ENCODE measurements around the gene PPP1R13L. TPM values are rescaled to one million over a fixed set of nuclear protein-coding genes. Genes with fewer than 3 reads are reported as not detected.

Gene PPP1R13L
- total RNA-seq, 1 donor from 2014 or later, result 56.7 TPM

DNA sequence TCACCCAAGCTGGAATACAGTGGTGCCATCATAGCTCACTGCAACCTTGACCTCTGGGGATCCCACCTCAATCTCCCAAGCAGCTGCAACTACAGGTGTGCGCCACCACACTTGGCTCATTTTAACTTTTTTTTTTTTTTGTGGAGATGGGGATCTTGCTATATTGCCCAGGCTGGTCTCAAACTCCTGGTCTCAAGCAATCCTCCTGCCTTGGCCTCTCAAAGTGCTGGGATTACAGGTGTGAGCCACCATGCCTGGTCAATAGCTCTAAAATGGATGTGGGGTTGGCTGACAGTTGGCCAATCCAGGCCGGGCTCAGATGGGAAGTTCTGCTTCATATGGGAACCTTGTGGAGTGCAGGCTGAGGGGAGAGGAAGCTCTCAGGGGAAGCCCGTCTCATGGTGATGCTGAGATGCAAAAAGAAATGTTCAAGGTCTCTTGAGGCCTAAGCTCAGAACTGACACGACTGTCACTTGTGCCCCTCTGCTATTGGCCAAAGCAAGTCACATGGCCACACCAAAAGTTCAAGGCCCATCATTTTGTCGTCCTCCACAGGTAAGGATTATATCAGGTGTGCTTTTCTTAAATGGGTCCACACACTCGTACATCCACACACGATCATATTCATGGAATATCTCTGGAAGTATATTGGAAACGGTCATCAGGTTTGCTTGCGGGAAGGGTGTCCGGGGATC is 71.1 kb downstream of the PPP1R13L start:
- H2AFZ ChIP-seq (ENCODE audit: low read depth, low read length), result no peak overlapping the region
- Mint-ChIP-seq H3K27me3 (ENCODE audit: low read depth, unreplicated experiment) (peaks cover 10% of the 10 kb centered on the region), H3K36me3 (ENCODE audit: low read depth, unreplicated experiment) (no peaks in the 10 kb centered on the region)

DNA sequence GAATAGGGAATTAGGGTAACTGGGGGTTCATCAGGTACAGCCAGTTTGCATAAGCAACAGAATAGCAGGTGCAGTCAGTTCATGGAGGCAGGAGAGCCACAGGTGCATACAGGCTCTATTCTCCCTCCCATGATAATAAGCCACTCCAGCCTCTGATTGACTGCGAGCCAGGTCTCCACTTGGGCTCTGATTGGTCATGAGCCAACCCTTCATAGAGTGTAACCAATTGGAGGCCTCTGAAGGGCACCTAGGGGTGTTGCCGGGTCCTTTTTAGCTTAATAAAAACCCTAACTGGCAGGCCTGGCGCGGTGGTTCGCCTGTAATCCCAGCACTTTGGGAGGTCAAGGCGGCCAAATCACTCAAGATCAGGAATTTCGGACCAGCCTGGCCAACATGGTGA is 73.5 kb downstream of the PPP1R13L start:
- Histone ChIP-seq H3K4me2 (ENCODE audit: low read length) (no peak overlapping the region), H3K9me3 (ENCODE audit: insufficient read depth, low read depth, low read length) (no peaks in the 10 kb centered on the region), H3K4me3 (ENCODE audit: insufficient read depth, low read depth, low read length) (no peak overlapping the region), H3K27me3 (ENCODE audit: insufficient read depth, low read length) (no peaks in the 10 kb centered on the region), H3K4me1 (ENCODE audit: insufficient read depth, low read length) (peaks cover under 1% of the 10 kb centered on the region), H2AFZ (ENCODE audit: low read depth, low read length) (no peak overlapping the region), H4K20me1 (ENCODE audit: insufficient read depth, low read length) (no peaks in the 10 kb centered on the region), H3K36me3 (ENCODE audit: insufficient read depth, low read length) (no peaks in the 10 kb centered on the region), H3K79me2 (ENCODE audit: insufficient read depth, low read length) (no peaks in the 10 kb centered on the region), H3K9ac (ENCODE audit: low read length) (no peak overlapping the region), H3K27ac (ENCODE audit: low read depth, low read length) (no peak overlapping the region)
- Mint-ChIP-seq H3K4me3 (ENCODE audit: unreplicated experiment) (no peak overlapping the region), H3K27me3 (ENCODE audit: low read depth, unreplicated experiment) (peaks cover 9% of the 10 kb centered on the region), H3K9me3 (ENCODE audit: unreplicated experiment) (peaks cover 3% of the 10 kb centered on the region), H3K27ac (ENCODE audit: unreplicated experiment) (no peak overlapping the region), H3K36me3 (ENCODE audit: low read depth, unreplicated experiment) (no peaks in the 10 kb centered on the region), H3K4me1 (ENCODE audit: low read depth, unreplicated experiment) (no peaks in the 10 kb centered on the region)
- TF ChIP-seq, protein P1, sequence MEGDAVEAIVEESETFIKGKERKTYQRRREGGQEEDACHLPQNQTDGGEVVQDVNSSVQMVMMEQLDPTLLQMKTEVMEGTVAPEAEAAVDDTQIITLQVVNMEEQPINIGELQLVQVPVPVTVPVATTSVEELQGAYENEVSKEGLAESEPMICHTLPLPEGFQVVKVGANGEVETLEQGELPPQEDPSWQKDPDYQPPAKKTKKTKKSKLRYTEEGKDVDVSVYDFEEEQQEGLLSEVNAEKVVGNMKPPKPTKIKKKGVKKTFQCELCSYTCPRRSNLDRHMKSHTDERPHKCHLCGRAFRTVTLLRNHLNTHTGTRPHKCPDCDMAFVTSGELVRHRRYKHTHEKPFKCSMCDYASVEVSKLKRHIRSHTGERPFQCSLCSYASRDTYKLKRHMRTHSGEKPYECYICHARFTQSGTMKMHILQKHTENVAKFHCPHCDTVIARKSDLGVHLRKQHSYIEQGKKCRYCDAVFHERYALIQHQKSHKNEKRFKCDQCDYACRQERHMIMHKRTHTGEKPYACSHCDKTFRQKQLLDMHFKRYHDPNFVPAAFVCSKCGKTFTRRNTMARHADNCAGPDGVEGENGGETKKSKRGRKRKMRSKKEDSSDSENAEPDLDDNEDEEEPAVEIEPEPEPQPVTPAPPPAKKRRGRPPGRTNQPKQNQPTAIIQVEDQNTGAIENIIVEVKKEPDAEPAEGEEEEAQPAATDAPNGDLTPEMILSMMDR (IDR thresholded peaks at IDR 0.05; ENCODE audit: insufficient read depth, low read depth, low read length), result no peak
- no peak for TF ChIP-seq EZH2 (IDR thresholded peaks at IDR 0.05; ENCODE audit: insufficient read depth, low read length)
- DNase-seq (ENCODE audit: low read depth) (no peak), FAIRE-seq (no peak)

More for the DNA sequence above, 71.1 kb downstream of the PPP1R13L start:
- DNase-seq (ENCODE audit: low read depth) (no peak), FAIRE-seq (no peak)
- no peak overlapping the region for H3K27ac ChIP-seq (ENCODE audit: low read depth, low read length)
- H3K4me2 ChIP-seq (ENCODE audit: low read length), result no peak overlapping the region
- H4K20me1 ChIP-seq (ENCODE audit: insufficient read depth, low read length), result no peaks in the 10 kb centered on the region
- no peak overlapping the region for H3K27ac Mint-ChIP-seq (ENCODE audit: unreplicated experiment)
- no peaks in the 10 kb centered on the region for H3K9me3 ChIP-seq (ENCODE audit: insufficient read depth, low read depth, low read length)
- H3K36me3 ChIP-seq (ENCODE audit: insufficient read depth, low read length), result no peaks in the 10 kb centered on the region
- no peaks in the 10 kb centered on the region for H3K79me2 ChIP-seq (ENCODE audit: insufficient read depth, low read length)
- H3K4me1 ChIP-seq (ENCODE audit: insufficient read depth, low read length), result no peaks in the 10 kb centered on the region
- H3K9ac ChIP-seq (ENCODE audit: low read length), result no peak overlapping the region
- H3K4me1 Mint-ChIP-seq (ENCODE audit: low read depth, unreplicated experiment), result no peaks in the 10 kb centered on the region
- no peaks in the 10 kb centered on the region for H3K27me3 ChIP-seq (ENCODE audit: insufficient read depth, low read length)
- H3K9me3 Mint-ChIP-seq (ENCODE audit: unreplicated experiment), result peaks cover 3% of the 10 kb centered on the region
- no peak for TF ChIP-seq EZH2 (IDR thresholded peaks at IDR 0.05; ENCODE audit: insufficient read depth, low read length)
- TF ChIP-seq, protein P1 (IDR thresholded peaks at IDR 0.05; ENCODE audit: insufficient read depth, low read depth, low read length), result no peak
- H3K4me3 ChIP-seq (ENCODE audit: insufficient read depth, low read depth, low read length), result no peak overlapping the region
- H3K4me3 Mint-ChIP-seq (ENCODE audit: unreplicated experiment), result no peak overlapping the region

Small RNAs within 50 kb of the gene (microRNA-seq; reads per million reads assigned to microRNA genes)
- not detected for gene MIR6088

Other genes with a start within 250 kb of the PPP1R13L start
- not detected in 2 replicates for gene NKPD1, start 244.1 kb downstream of the PPP1R13L start, total RNA-seq
- gene TRAPPC6A, start 226.8 kb downstream of the PPP1R13L start, total RNA-seq, result 14.7 and 16.4 TPM in 2 replicates
- gene BLOC1S3, start 226.3 kb downstream of the PPP1R13L start, total RNA-seq, result 14.5 TPM in 2 replicates
- gene EXOC3L2, start 159.7 kb downstream of the PPP1R13L start, total RNA-seq, result 0.61 and 0.87 TPM in 2 replicates
- 60.3 and 61.0 TPM in 2 replicates for gene MARK4, start 153.8 kb downstream of the PPP1R13L start, total RNA-seq
- not detected in 2 replicates for gene CKM, start 82.2 kb downstream of the PPP1R13L start, total RNA-seq
- 0.62 and 1.2 TPM in 2 replicates for gene KLC3, start 64.3 kb downstream of the PPP1R13L start, total RNA-seq
- gene ERCC2, start 34.5 kb downstream of the PPP1R13L start, total RNA-seq, result 38.9 and 44.7 TPM in 2 replicates
- gene POLR1G, start 1.6 kb upstream of the PPP1R13L start, total RNA-seq, result 10.9 and 12.8 TPM in 2 replicates
- 67.5 and 70.4 TPM in 2 replicates for gene ERCC1, start 18.8 kb upstream of the PPP1R13L start, total RNA-seq
- 8.2 and 13.3 TPM in 2 replicates for gene FOSB, start 62.9 kb upstream of the PPP1R13L start, total RNA-seq
- gene RTN2, start 92.0 kb upstream of the PPP1R13L start, total RNA-seq, result 29.1 and 35.3 TPM in 2 replicates
- gene PPM1N, start 93.4 kb upstream of the PPP1R13L start, total RNA-seq, result 0.67 and 1.3 TPM in 2 replicates
- gene VASP, start 102.4 kb upstream of the PPP1R13L start, total RNA-seq, result 205 and 222 TPM in 2 replicates
- 12.4 and 12.8 TPM in 2 replicates for gene OPA3, start 179.7 kb upstream of the PPP1R13L start, total RNA-seq
- 0.14 and 0.30 TPM in 2 replicates for gene GPR4, start 197.1 kb upstream of the PPP1R13L start, total RNA-seq
- gene EML2, start 234.3 kb upstream of the PPP1R13L start, total RNA-seq, result 24.6 and 27.8 TPM in 2 replicates

All from astrocyte (in vitro differentiated cells and primary cell).